ENCODE measurements around the gene HPGD.

- TF ChIP-seq CTCF (IDR thresholded peaks at IDR 0.05): no peak
- TF ChIP-seq POLR2A (IDR thresholded peaks at IDR 0.05): no peak
Observed at GRCh38 chr4:174555789-174556630, 33.7 kb upstream of the HPGD start.
